ENCODE measurements around the gene NEB. TPM values are rescaled to one million over a fixed set of nuclear protein-coding genes. Genes with fewer than 3 reads are reported as not detected.

The NEB gene
- total and polyA plus RNA-seq, 2 of the 4 experiments (the other 2 are of a cell fraction): under 0.01 TPM; not detected in 1

GRCh38 chr2:151490276-151490675, 244.0 kb downstream of the NEB start:
- Histone ChIP-seq H2BK120ac (ENCODE audit: low read depth, low read length) (no peak overlapping the region), H4K20me1 (ENCODE audit: insufficient read depth, low read length) (no peaks in the 10 kb centered on the region; the same call in 1 of the 2 replicates), H3K36me3 (ENCODE audit: control insufficient read depth, insufficient read depth, low read length) (peaks cover 4% of the 10 kb centered on the region; the same call in 1 of the 2 replicates), H3K56ac (ENCODE audit: extremely low read depth, insufficient read depth, low read length) (no peak overlapping the region), H3K4me2 (ENCODE audit: low read depth, low read length) (no peak overlapping the region), H2AK9ac (replicated peaks; ENCODE audit: low read depth, low read length, poor library complexity) (no peak overlapping the region), H3K79me1 (ENCODE audit: low read depth in 1 of 2, low read length in 2 of 2) (no peaks in the 10 kb centered on the region), H4K5ac (ENCODE audit: low read depth, low read length) (no peak overlapping the region), H3K9me1 (ENCODE audit: insufficient read depth, low read length) (no peaks in the 10 kb centered on the region), H2BK20ac (ENCODE audit: low read depth, low read length) (no peak overlapping the region), H3K14ac (replicated peaks; ENCODE audit: low read depth, low read length) (no peak overlapping the region), H3K4me3 (ENCODE audit: insufficient read depth, low read depth, low read length) (no peak overlapping the region), H3K4ac (ENCODE audit: low read depth, low read length) (no peak overlapping the region), H2AK5ac (ENCODE audit: low read depth, low read length) (no peak overlapping the region), H3K18ac (ENCODE audit: low read depth, low read length) (no peak overlapping the region), H3K23ac (ENCODE audit: low read depth, low read length) (no peak overlapping the region), H2BK5ac (ENCODE audit: low read depth, low read length, poor library complexity, severe bottlenecking) (no peak overlapping the region), H2BK15ac (ENCODE audit: low read depth, low read length) (no peak overlapping the region), H3K27ac (ENCODE audit: insufficient read depth, low read length) (no peak overlapping the region), H3K9ac (ENCODE audit: low read depth, low read length) (no peak overlapping the region), H3K9me3 (ENCODE audit: control insufficient read depth, insufficient read depth, low read length) (no peaks in the 10 kb centered on the region), H3K4me1 (ENCODE audit: control insufficient read depth, insufficient read depth, low read length) (no peaks in the 10 kb centered on the region), H2AFZ (replicated peaks; ENCODE audit: low read length, poor library complexity) (no peak overlapping the region), H3K27me3 (ENCODE audit: control insufficient read depth, insufficient read depth, low read length) (no peaks in the 10 kb centered on the region), H4K91ac (ENCODE audit: insufficient read depth, low read depth, low read length) (no peak overlapping the region), H4K8ac (ENCODE audit: low read depth in 2 of 2, low read length in 2 of 2) (no peak overlapping the region)
- dilution Hi-C loops (cut with HindIII; ENCODE audit: low sequenced_read_pairs, unreplicated experiment): no loop called here
- in situ Hi-C loops (cut with MboI; ENCODE audit: low sequenced_read_pairs): no loop called here
- intact Hi-C loops (cut with micrococcal nuclease): no loop called here
- no CpG with 5 or more reads among the region's 9 CpGs for WGBS, 2 experiments (ENCODE audit: extremely low coverage in 2 of 2, insufficient read length in 1 of 2)
- CTCF ChIA-PET: no interaction called here
- no peak for TF ChIP-seq SMC3 (IDR thresholded peaks at IDR 0.05; ENCODE audit: low read depth, low read length)
- TF ChIP-seq MAFK (IDR thresholded peaks at IDR 0.05; ENCODE audit: low read depth, low read length): no peak
- no peak for TF ChIP-seq RAD21 (IDR thresholded peaks at IDR 0.05; ENCODE audit: low read length)
- ATAC-seq (ENCODE audit: low read depth) (no peak), DNase-seq (no peak)
- no TSS peak for BruUV-seq (replicated peaks)
- POLR2A ChIA-PET (ENCODE audit: unreplicated experiment): no interaction called here

Measured in IMR-90 (cell line).